Measurements from ENCODE around the gene UGT3A2.

DNA sequence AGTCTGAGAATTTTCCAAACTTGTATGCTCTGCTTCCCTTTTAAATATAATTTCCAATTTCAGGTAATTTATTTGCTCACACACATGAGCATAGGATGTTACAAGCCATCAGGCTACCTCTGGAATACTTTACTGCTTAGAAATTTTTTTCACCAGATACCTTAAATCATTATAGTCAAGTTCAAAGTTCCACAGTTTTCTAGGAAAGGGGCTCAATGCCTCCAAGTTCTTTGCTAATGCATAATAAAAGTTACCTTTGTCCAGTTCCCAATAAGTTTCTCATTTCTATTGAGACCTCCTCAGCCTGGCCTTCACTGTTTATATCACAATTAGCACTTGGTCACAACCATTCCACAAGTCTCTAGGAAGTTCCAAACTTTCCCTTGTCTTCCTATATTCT is 59.3 kb downstream of the UGT3A2 start:
- no peak for TF ChIP-seq GATA2 (IDR thresholded peaks at IDR 0.05; ENCODE audit: low read depth, low read length)
- no peak for TF ChIP-seq GATA3 (IDR thresholded peaks at IDR 0.05; ENCODE audit: low read depth, low read length)

All from SH-SY5Y (cell line).